Astrocyte (in vitro differentiated cells and primary cell): ENCODE measurements around the gene CYP2A6.
"Not testable (repeated sequence)": the region's sequence is repeated elsewhere in the genome, so short reads cannot be mapped to it uniquely, and the experiment has no call there.

ENCODE experiments used
- EZH2 ChIP-seq: IDR thresholded peaks from 2 replicates; pipeline ENCODE4 v1.6.1; 2012; ENCODE audit warnings: mild to moderate bottlenecking, low read length, inconsistent platforms; ENCODE audit not compliant: insufficient read depth
- TF ChIP-seq, protein P1 (sequence below): IDR thresholded peaks from 2 replicates; pipeline ENCODE4 v1.5.1; 2011; ENCODE audit warnings: low read depth, mild to moderate bottlenecking, inconsistent platforms, low read length, moderate library complexity; ENCODE audit not compliant: insufficient read depth

DNA sequence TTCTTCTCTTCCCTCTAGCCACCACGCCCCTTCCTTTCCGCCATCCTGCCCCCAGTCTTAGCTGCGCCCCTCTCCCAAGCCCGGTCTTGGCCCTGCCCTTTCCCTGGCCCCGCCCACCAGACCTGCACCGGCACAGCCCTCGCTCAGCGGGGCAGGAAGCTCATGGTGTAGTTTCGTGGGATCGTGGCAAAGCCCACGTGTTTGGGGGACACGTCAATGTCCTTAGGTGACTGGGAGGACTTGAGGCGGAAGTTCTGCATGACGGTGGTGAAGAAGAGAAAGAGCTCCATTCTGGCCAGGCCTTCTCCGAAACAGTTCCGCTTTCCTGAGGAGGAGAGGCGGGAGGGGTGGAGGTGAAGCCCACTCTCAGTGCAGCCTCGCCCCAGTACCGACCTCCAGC is 6.6 kb downstream of the CYP2A6 start:
- TF ChIP-seq, protein P1, sequence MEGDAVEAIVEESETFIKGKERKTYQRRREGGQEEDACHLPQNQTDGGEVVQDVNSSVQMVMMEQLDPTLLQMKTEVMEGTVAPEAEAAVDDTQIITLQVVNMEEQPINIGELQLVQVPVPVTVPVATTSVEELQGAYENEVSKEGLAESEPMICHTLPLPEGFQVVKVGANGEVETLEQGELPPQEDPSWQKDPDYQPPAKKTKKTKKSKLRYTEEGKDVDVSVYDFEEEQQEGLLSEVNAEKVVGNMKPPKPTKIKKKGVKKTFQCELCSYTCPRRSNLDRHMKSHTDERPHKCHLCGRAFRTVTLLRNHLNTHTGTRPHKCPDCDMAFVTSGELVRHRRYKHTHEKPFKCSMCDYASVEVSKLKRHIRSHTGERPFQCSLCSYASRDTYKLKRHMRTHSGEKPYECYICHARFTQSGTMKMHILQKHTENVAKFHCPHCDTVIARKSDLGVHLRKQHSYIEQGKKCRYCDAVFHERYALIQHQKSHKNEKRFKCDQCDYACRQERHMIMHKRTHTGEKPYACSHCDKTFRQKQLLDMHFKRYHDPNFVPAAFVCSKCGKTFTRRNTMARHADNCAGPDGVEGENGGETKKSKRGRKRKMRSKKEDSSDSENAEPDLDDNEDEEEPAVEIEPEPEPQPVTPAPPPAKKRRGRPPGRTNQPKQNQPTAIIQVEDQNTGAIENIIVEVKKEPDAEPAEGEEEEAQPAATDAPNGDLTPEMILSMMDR = not testable (repeated sequence)
- not testable (repeated sequence) for TF ChIP-seq EZH2
